ENCODE data around the gene FAM131B.

FAM131B gene

GRCh38 chr7:143356414-143357050, 6.0 kb downstream of the FAM131B start:
- DNase-seq: no peak

GRCh38 chr7:143355450-143356385, 6.8 kb downstream of the FAM131B start:
- DNase-seq: no peak

GRCh38 chr7:143354965-143355364, 7.5 kb downstream of the FAM131B start:
- no peak for DNase-seq

GRCh38 chr7:143354376-143354775, 8.1 kb downstream of the FAM131B start:
- DNase-seq: no peak

- no peak for DNase-seq
Measured at GRCh38 chr7:143352531-143353002, 9.9 kb downstream of the FAM131B start.

GRCh38 chr7:143351574-143351973, 10.9 kb downstream of the FAM131B start:
- DNase-seq: no peak

GRCh38 chr7:143351060-143351459, 11.5 kb downstream of the FAM131B start:
- DNase-seq: no peak

- DNase-seq: no peak
Measured at GRCh38 chr7:143347950-143348349, 14.6 kb downstream of the FAM131B start.

- DNase-seq: no peak
Measured at GRCh38 chr7:143346018-143346417, 16.5 kb downstream of the FAM131B start.

- DNase-seq: no peak
Measured at GRCh38 chr7:143345428-143345900, 17.0 kb downstream of the FAM131B start.

- DNase-seq: no peak
Measured at GRCh38 chr7:143343596-143343995, 18.9 kb downstream of the FAM131B start.

GRCh38 chr7:143341842-143342241, 20.7 kb downstream of the FAM131B start:
- DNase-seq: no peak

- no peak for DNase-seq
Measured at GRCh38 chr7:143337216-143337615, 25.3 kb downstream of the FAM131B start.

- no peak for DNase-seq
Measured at GRCh38 chr7:143334244-143334643, 28.3 kb downstream of the FAM131B start.

GRCh38 chr7:143331179-143331801, 31.2 kb downstream of the FAM131B start:
- DNase-seq: no peak

GRCh38 chr7:143329471-143330170, 32.9 kb downstream of the FAM131B start:
- DNase-seq: no peak

- no peak for DNase-seq
Measured at GRCh38 chr7:143327903-143328302, 34.6 kb downstream of the FAM131B start.

GRCh38 chr7:143325240-143325639, 37.3 kb downstream of the FAM131B start:
- DNase-seq: no peak

- no peak for DNase-seq
Measured at GRCh38 chr7:143323653-143324052, 38.9 kb downstream of the FAM131B start.

GRCh38 chr7:143322760-143323633, 39.5 kb downstream of the FAM131B start:
- peak in 1 of 2 experiments; percentile 8 for DNase-seq

GRCh38 chr7:143321734-143322133, 40.8 kb downstream of the FAM131B start:
- DNase-seq: peak; percentile 10 to 16

- no peak for DNase-seq
Measured at GRCh38 chr7:143321242-143321641, 41.3 kb downstream of the FAM131B start.

All from Kasumi-1 (cell line).